ENCODE data around the gene ZNF580. TPM values are rescaled to one million over a fixed set of nuclear protein-coding genes. Genes with fewer than 3 reads are reported as not detected.

The ZNF580 gene
- polyA plus RNA-seq, 1 donor (not counting 4 experiments of a cell fraction or from before 2014, with no cell fraction given), result 3.0 TPM

GRCh38 chr19:55644191-55644833, 3.5 kb downstream of the ZNF580 start:
- peaks cover 34% of the 10 kb centered on the region for H3K79me2 ChIP-seq (ENCODE audit: control insufficient read depth, insufficient read depth, low read length)
- no peak for TF ChIP-seq CTCF (optimal IDR thresholded peaks at IDR 0.05 in 1 of 3, IDR thresholded peaks at IDR 0.05 in 1 of 3, conservative IDR thresholded peaks at IDR 0.05 in 1 of 3; ENCODE audit: extremely low read depth in 1 of 3, insufficient read depth in 2 of 3, low read length in 3 of 3)
- no peak for TF ChIP-seq EZH2 (IDR thresholded peaks at IDR 0.05; ENCODE audit: low read length)
- no peaks in the 10 kb centered on the region for H4K20me1 ChIP-seq (ENCODE audit: control insufficient read depth, extremely low read depth, insufficient read depth, low read length)
- no peaks in the 10 kb centered on the region for H3K27me3 ChIP-seq (ENCODE audit: control insufficient read depth, extremely low read depth, insufficient read depth, low read length)
- H2AFZ ChIP-seq (ENCODE audit: control insufficient read depth, low read length), result no peak overlapping the region
- peaks cover 8 to 14% of the 10 kb centered on the region in 2 experiments for H3K36me3 ChIP-seq (ENCODE audit: control insufficient read depth in 2 of 2, extremely low read depth in 1 of 2, insufficient read depth in 2 of 2, low read length in 2 of 2)
- peaks cover 41% of the 10 kb centered on the region for H3K4me1 ChIP-seq (ENCODE audit: control insufficient read depth, extremely low read depth, insufficient read depth, low read length)
- peak overlapping the region; percentile 74 to 92 (median 90) for H3K4me3 ChIP-seq (ENCODE audit: control insufficient read depth in 2 of 3, extremely low read depth in 1 of 3, insufficient read depth in 2 of 3, low read depth in 1 of 3, low read length in 3 of 3)
- no peak for DNase-seq (ENCODE audit: low read depth, low spot score)
- H3K9me1 ChIP-seq (ENCODE audit: control insufficient read depth, extremely low read depth, insufficient read depth, low read length), result no peaks in the 10 kb centered on the region
- peak overlapping the region; percentile 90 for H3K4me2 ChIP-seq (ENCODE audit: control insufficient read depth, extremely low read depth, insufficient read depth, low read depth, low read length)
- no peak for FAIRE-seq
- peak overlapping the region; percentile 64 for H3K27ac ChIP-seq (ENCODE audit: control insufficient read depth, insufficient read depth, low read length)
- dilution Hi-C loops (cut with MboI; ENCODE audit: extremely low pct_ligation_motif_present, low sequenced_read_pairs), result no loop called here
- no peaks in the 10 kb centered on the region for H3K9me3 ChIP-seq (ENCODE audit: control insufficient read depth, low read depth, low read length)
- peak overlapping the region; percentile 88 for H3K9ac ChIP-seq (ENCODE audit: control insufficient read depth, extremely low read depth, insufficient read depth, low read length)

DNA sequence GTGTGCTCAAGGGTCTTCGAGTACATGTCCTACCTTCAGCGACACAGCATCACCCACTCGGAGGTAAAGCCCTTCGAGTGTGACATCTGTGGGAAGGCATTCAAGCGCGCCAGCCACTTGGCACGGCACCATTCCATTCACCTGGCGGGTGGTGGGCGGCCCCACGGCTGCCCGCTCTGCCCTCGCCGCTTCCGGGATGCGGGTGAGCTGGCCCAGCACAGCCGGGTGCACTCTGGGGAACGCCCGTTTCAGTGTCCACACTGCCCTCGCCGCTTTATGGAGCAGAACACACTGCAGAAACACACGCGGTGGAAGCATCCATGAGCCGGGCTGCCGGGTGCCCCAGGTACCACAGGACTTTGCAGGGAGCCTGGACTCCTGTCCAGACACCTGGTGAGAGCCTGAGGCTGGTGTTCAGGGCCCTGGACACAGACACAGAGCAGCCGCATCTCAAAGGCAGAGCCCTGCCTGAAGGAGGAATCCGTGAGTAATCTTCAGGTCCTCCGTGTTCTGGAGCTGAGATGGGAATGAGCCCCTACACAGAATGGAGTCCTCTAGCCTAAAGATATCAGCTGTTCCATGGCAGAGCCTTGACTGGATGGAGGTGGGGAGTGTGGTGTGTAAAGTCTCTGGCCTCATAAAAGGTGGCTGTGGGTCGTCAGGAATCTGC, 4.2 kb downstream of the ZNF580 start:
- Histone ChIP-seq H3K9ac (ENCODE audit: control insufficient read depth, extremely low read depth, insufficient read depth, low read length) (peak overlapping the region; percentile 88), H3K4me2 (ENCODE audit: control insufficient read depth, extremely low read depth, insufficient read depth, low read depth, low read length) (peak overlapping the region; percentile 90), H3K27me3 (ENCODE audit: control insufficient read depth, extremely low read depth, insufficient read depth, low read length) (no peaks in the 10 kb centered on the region), H3K9me1 (ENCODE audit: control insufficient read depth, extremely low read depth, insufficient read depth, low read length) (no peaks in the 10 kb centered on the region), H3K4me1 (ENCODE audit: control insufficient read depth, extremely low read depth, insufficient read depth, low read length) (peaks cover 39% of the 10 kb centered on the region), H3K79me2 (ENCODE audit: control insufficient read depth, insufficient read depth, low read length) (peaks cover 34% of the 10 kb centered on the region), H3K27ac (ENCODE audit: control insufficient read depth, insufficient read depth, low read length) (no peak overlapping the region), H3K4me3 (ENCODE audit: control insufficient read depth in 2 of 3, extremely low read depth in 1 of 3, insufficient read depth in 2 of 3, low read depth in 1 of 3, low read length in 3 of 3) (peak overlapping the region in 2 of 3 experiments; percentile 74 to 92), H3K9me3 (ENCODE audit: control insufficient read depth, low read depth, low read length) (no peaks in the 10 kb centered on the region), H2AFZ (ENCODE audit: control insufficient read depth, low read length) (no peak overlapping the region), H4K20me1 (ENCODE audit: control insufficient read depth, extremely low read depth, insufficient read depth, low read length) (no peaks in the 10 kb centered on the region), H3K36me3 (ENCODE audit: control insufficient read depth in 2 of 2, extremely low read depth in 1 of 2, insufficient read depth in 2 of 2, low read length in 2 of 2) (peaks cover 8 to 14% of the 10 kb centered on the region in 2 experiments)
- no peak for FAIRE-seq
- TF ChIP-seq CTCF (optimal IDR thresholded peaks at IDR 0.05 in 1 of 3, IDR thresholded peaks at IDR 0.05 in 1 of 3, conservative IDR thresholded peaks at IDR 0.05 in 1 of 3; ENCODE audit: extremely low read depth in 1 of 3, insufficient read depth in 2 of 3, low read length in 3 of 3) (no peak), EZH2 (IDR thresholded peaks at IDR 0.05; ENCODE audit: low read length) (no peak)
- no peak for DNase-seq (ENCODE audit: low read depth, low spot score)
- dilution Hi-C loops (cut with MboI; ENCODE audit: extremely low pct_ligation_motif_present, low sequenced_read_pairs), result no loop called here
